Mucosa of gallbladder (tissue), 1 donor: ENCODE measurements around the gene GPS1. TPM values are rescaled to one million over a fixed set of nuclear protein-coding genes. Genes with fewer than 3 reads are reported as not detected.

Experiments used
- DNase-seq: peaks from one replicate; pipeline ENCODE4 v3.0.0-alpha.2; 2020; ENCODE audit warnings: low spot score
- total RNA-seq: library from RNA; stranded (reverse); gene quantifications from one replicate; pipeline ENCODE4 v1.2.1, GENCODE V29; 2021
- donor health status: DM: no; HTN: no; CAD: no.

Gene GPS1
- total RNA-seq, 1 donor from 2014 or later = 107 TPM

GRCh38 chr17:82103553-82104451 lies 52.1 kb downstream of the GPS1 start:
- peak; percentile 78 for DNase-seq

GRCh38 chr17:82104797-82105416 lies 53.2 kb downstream of the GPS1 start:
- no peak for DNase-seq

- DNase-seq = no peak
Measured at GRCh38 chr17:82105417-82105881, 53.8 kb downstream of the GPS1 start.

GRCh38 chr17:82105882-82106687 lies 54.4 kb downstream of the GPS1 start:
- peak; percentile 44 for DNase-seq

- no peak for DNase-seq
Measured at GRCh38 chr17:82106688-82107305, 55.1 kb downstream of the GPS1 start.

Other genes with a start within 250 kb of the GPS1 start
- 0.20 TPM for gene GCGR, start 247.7 kb upstream of the GPS1 start, total RNA-seq
- 85.3 TPM for gene MCRIP1, start 218.6 kb upstream of the GPS1 start, total RNA-seq
- gene PPP1R27, start 216.8 kb upstream of the GPS1 start, total RNA-seq = not detected
- gene P4HB, start 191.4 kb upstream of the GPS1 start, total RNA-seq = 611 TPM
- gene ARHGDIA, start 180.6 kb upstream of the GPS1 start, total RNA-seq = 340 TPM
- 48.1 TPM for gene ALYREF, start 160.3 kb upstream of the GPS1 start, total RNA-seq
- gene ANAPC11, start 160.2 kb upstream of the GPS1 start, total RNA-seq = 124 TPM
- 0.55 TPM for gene NPB, start 149.7 kb upstream of the GPS1 start, total RNA-seq
- 66.0 TPM for gene PCYT2, start 140.5 kb upstream of the GPS1 start, total RNA-seq
- 58.1 TPM for gene SIRT7, start 133.7 kb upstream of the GPS1 start, total RNA-seq
- 31.6 TPM for gene MAFG, start 124.2 kb upstream of the GPS1 start, total RNA-seq
- 12.6 TPM for gene PYCR1, start 114.6 kb upstream of the GPS1 start, total RNA-seq
- gene MYADML2, start 104.7 kb upstream of the GPS1 start, total RNA-seq = not detected
- gene NOTUM, start 90.7 kb upstream of the GPS1 start, total RNA-seq = 1.3 TPM
- gene ASPSCR1, start 74.3 kb upstream of the GPS1 start, total RNA-seq = 45.4 TPM
- 43.4 TPM for gene CENPX, start 29.0 kb upstream of the GPS1 start, total RNA-seq
- 26.4 TPM for gene LRRC45, start 28.6 kb upstream of the GPS1 start, total RNA-seq
- 8.9 TPM for gene RAC3, start 20.2 kb upstream of the GPS1 start, total RNA-seq
- gene DCXR, start 14.2 kb upstream of the GPS1 start, total RNA-seq = 102 TPM
- gene RFNG, start 87 bp upstream of the GPS1 start, total RNA-seq = 51.6 TPM
- gene DUS1L, start 13.9 kb downstream of the GPS1 start, total RNA-seq = 92.4 TPM
- 181 TPM for gene FASN, start 46.3 kb downstream of the GPS1 start, total RNA-seq
- gene CCDC57, start 160.9 kb downstream of the GPS1 start, total RNA-seq = 56.9 TPM
- 95.7 TPM for gene SLC16A3, start 177.1 kb downstream of the GPS1 start, total RNA-seq
- 161 TPM for gene CSNK1D, start 221.8 kb downstream of the GPS1 start, total RNA-seq